Stomach smooth muscle (tissue), 2 donors: ENCODE data around the gene ITPR2.

ENCODE experiments used
- H3K27ac ChIP-seq: one replicate; pipeline ENCODE4 v1.7.0; 2013; ENCODE audit warnings: mild to moderate bottlenecking, low read length, inconsistent platforms
- H3K27me3 ChIP-seq, 2 donors: one replicate each; pipeline ENCODE4 v1.7.0; 2013; ENCODE audit warnings: low read length in 2 of 2; ENCODE audit not compliant: insufficient read depth in 2 of 2, control insufficient read depth in 1 of 2
- H3K36me3 ChIP-seq, 2 donors: one replicate each; pipeline ENCODE4 v1.7.0; 2013; ENCODE audit warnings: low read length in 2 of 2; ENCODE audit not compliant: control insufficient read depth in 2 of 2, insufficient read depth in 2 of 2
- H3K4me1 ChIP-seq: one replicate; pipeline ENCODE4 v1.7.0; 2013; ENCODE audit warnings: low read length; ENCODE audit not compliant: control insufficient read depth, insufficient read depth
- H3K4me3 ChIP-seq, 2 donors: one replicate each; pipeline ENCODE4 v1.7.0; 2013; ENCODE audit warnings: low read length in 2 of 2
- H3K9ac ChIP-seq, 2 donors: one replicate each; pipeline ENCODE4 v1.7.0; 2013; ENCODE audit warnings: low read length in 2 of 2, mild to moderate bottlenecking in 1 of 2
- H3K9me3 ChIP-seq, 2 donors: one replicate each; pipeline ENCODE4 v1.7.0; 2013; ENCODE audit warnings: low read length in 2 of 2; ENCODE audit not compliant: control insufficient read depth in 2 of 2
- donor health status: healthy.
- donor health status: Pancreatic carcinoma.

Gene ITPR2

GRCh38 chr12:26403601-26404000, 429.4 kb downstream of the ITPR2 start:
- no peak overlapping the region for H3K4me3 ChIP-seq
- H3K27me3 ChIP-seq = no peaks in the 10 kb centered on the region
- H3K27ac ChIP-seq = no peak overlapping the region
- peaks cover 0 to 9% of the 10 kb centered on the region in 2 donors for H3K36me3 ChIP-seq
- no peak overlapping the region for H3K9ac ChIP-seq
- no peaks in the 10 kb centered on the region for H3K9me3 ChIP-seq
- H3K4me1 ChIP-seq = no peaks in the 10 kb centered on the region

GRCh38 chr12:26402648-26403047, 430.3 kb downstream of the ITPR2 start:
- Histone ChIP-seq H3K4me1 (no peaks in the 10 kb centered on the region), H3K4me3 (no peak overlapping the region), H3K27ac (no peak overlapping the region)

GRCh38 chr12:26401874-26402273, 431.1 kb downstream of the ITPR2 start:
- Histone ChIP-seq H3K36me3 (peaks cover 3 to 10% of the 10 kb centered on the region in 2 donors), H3K9me3 (no peaks in the 10 kb centered on the region), H3K27me3 (no peaks in the 10 kb centered on the region), H3K4me1 (no peaks in the 10 kb centered on the region), H3K9ac (no peak overlapping the region), H3K4me3 (no peak overlapping the region), H3K27ac (no peak overlapping the region)

More at GRCh38 chr12:26402648-26403047, 430.3 kb downstream of the ITPR2 start:
- no peak overlapping the region for H3K9ac ChIP-seq
- H3K27me3 ChIP-seq = no peaks in the 10 kb centered on the region
- peaks cover 0 to 6% of the 10 kb centered on the region in 2 donors for H3K36me3 ChIP-seq
- H3K9me3 ChIP-seq = no peaks in the 10 kb centered on the region

- Histone ChIP-seq H3K9me3 (no peaks in the 10 kb centered on the region), H3K9ac (no peak overlapping the region), H3K27ac (no peak overlapping the region), H3K4me1 (no peaks in the 10 kb centered on the region), H3K36me3 (peaks cover 3 to 10% of the 10 kb centered on the region in 2 donors), H3K4me3 (no peak overlapping the region), H3K27me3 (no peaks in the 10 kb centered on the region)
These were observed 432.4 kb downstream of the ITPR2 start for GRCh38 chr12:26400627-26401026.

GRCh38 chr12:26399381-26399780, 433.6 kb downstream of the ITPR2 start:
- H3K27me3 ChIP-seq = no peaks in the 10 kb centered on the region
- H3K4me3 ChIP-seq = no peak overlapping the region
- H3K9ac ChIP-seq = no peak overlapping the region
- H3K27ac ChIP-seq = no peak overlapping the region
- H3K9me3 ChIP-seq = no peaks in the 10 kb centered on the region
- no peaks in the 10 kb centered on the region for H3K4me1 ChIP-seq
- H3K36me3 ChIP-seq = peaks cover 11 to 16% of the 10 kb centered on the region in 2 donors

- H3K9me3 ChIP-seq = no peaks in the 10 kb centered on the region
- H3K9ac ChIP-seq = no peak overlapping the region
- H3K4me3 ChIP-seq = no peak overlapping the region
- H3K36me3 ChIP-seq = peaks cover 11 to 18% of the 10 kb centered on the region in 2 donors
- no peak overlapping the region for H3K27ac ChIP-seq
- no peaks in the 10 kb centered on the region for H3K4me1 ChIP-seq
- no peaks in the 10 kb centered on the region for H3K27me3 ChIP-seq
These were observed 436.6 kb downstream of the ITPR2 start for GRCh38 chr12:26396402-26396801.

GRCh38 chr12:26389343-26389742, 443.7 kb downstream of the ITPR2 start:
- H3K36me3 ChIP-seq = peaks cover 2 to 5% of the 10 kb centered on the region in 2 donors
- no peak overlapping the region for H3K27ac ChIP-seq
- H3K27me3 ChIP-seq = no peaks in the 10 kb centered on the region
- no peaks in the 10 kb centered on the region for H3K4me1 ChIP-seq
- H3K4me3 ChIP-seq = no peak overlapping the region
- no peak overlapping the region for H3K9ac ChIP-seq
- H3K9me3 ChIP-seq = no peaks in the 10 kb centered on the region

GRCh38 chr12:26384536-26384935, 448.5 kb downstream of the ITPR2 start:
- Histone ChIP-seq H3K27ac (no peak overlapping the region), H3K4me3 (no peak overlapping the region), H3K9me3 (no peaks in the 10 kb centered on the region), H3K9ac (no peak overlapping the region), H3K36me3 (peaks cover 0 to 2% of the 10 kb centered on the region in 2 donors), H3K27me3 (no peaks in the 10 kb centered on the region), H3K4me1 (no peaks in the 10 kb centered on the region)

- no peaks in the 10 kb centered on the region for H3K27me3 ChIP-seq
- no peaks in the 10 kb centered on the region for H3K9me3 ChIP-seq
- H3K36me3 ChIP-seq = peaks cover 0 to 2% of the 10 kb centered on the region in 2 donors
- H3K27ac ChIP-seq = no peak overlapping the region
- no peaks in the 10 kb centered on the region for H3K4me1 ChIP-seq
- no peak overlapping the region for H3K9ac ChIP-seq
- no peak overlapping the region for H3K4me3 ChIP-seq
These were observed 450.0 kb downstream of the ITPR2 start for GRCh38 chr12:26383041-26383440.

GRCh38 chr12:26380897-26381296, 452.1 kb downstream of the ITPR2 start:
- H3K27me3 ChIP-seq = no peaks in the 10 kb centered on the region
- no peak overlapping the region for H3K9ac ChIP-seq
- H3K36me3 ChIP-seq = no peaks in the 10 kb centered on the region
- no peak overlapping the region for H3K27ac ChIP-seq
- H3K9me3 ChIP-seq = no peaks in the 10 kb centered on the region
- H3K4me3 ChIP-seq = no peak overlapping the region
- no peaks in the 10 kb centered on the region for H3K4me1 ChIP-seq

- Histone ChIP-seq H3K36me3 (no peaks in the 10 kb centered on the region), H3K9me3 (no peaks in the 10 kb centered on the region), H3K4me1 (no peaks in the 10 kb centered on the region), H3K27me3 (no peaks in the 10 kb centered on the region), H3K4me3 (no peak overlapping the region), H3K9ac (no peak overlapping the region), H3K27ac (no peak overlapping the region)
These were observed 453.1 kb downstream of the ITPR2 start for GRCh38 chr12:26379777-26380467.
